Measurements from ENCODE around the gene TTC6. TPM values are rescaled to one million over a fixed set of nuclear protein-coding genes. Genes with fewer than 3 reads are reported as not detected.

The TTC6 gene
- total and polyA plus RNA-seq, 10 of the 15 experiments (the other 5 are each of a cell fraction or from before 2014, with no cell fraction given), result not detected

GRCh38 chr14:37586797-37587130 lies 8.7 kb upstream of the TTC6 start (continued):
- TF ChIP-seq PRDM15 (CRISPR knock-in tag; IDR thresholded peaks at IDR 0.05), result no peak
- TF ChIP-seq, protein P1, sequence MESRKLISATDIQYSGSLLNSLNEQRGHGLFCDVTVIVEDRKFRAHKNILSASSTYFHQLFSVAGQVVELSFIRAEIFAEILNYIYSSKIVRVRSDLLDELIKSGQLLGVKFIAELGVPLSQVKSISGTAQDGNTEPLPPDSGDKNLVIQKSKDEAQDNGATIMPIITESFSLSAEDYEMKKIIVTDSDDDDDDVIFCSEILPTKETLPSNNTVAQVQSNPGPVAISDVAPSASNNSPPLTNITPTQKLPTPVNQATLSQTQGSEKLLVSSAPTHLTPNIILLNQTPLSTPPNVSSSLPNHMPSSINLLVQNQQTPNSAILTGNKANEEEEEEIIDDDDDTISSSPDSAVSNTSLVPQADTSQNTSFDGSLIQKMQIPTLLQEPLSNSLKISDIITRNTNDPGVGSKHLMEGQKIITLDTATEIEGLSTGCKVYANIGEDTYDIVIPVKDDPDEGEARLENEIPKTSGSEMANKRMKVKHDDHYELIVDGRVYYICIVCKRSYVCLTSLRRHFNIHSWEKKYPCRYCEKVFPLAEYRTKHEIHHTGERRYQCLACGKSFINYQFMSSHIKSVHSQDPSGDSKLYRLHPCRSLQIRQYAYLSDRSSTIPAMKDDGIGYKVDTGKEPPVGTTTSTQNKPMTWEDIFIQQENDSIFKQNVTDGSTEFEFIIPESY (IDR thresholded peaks at IDR 0.05), result no peak
- TF ChIP-seq, protein P2, sequence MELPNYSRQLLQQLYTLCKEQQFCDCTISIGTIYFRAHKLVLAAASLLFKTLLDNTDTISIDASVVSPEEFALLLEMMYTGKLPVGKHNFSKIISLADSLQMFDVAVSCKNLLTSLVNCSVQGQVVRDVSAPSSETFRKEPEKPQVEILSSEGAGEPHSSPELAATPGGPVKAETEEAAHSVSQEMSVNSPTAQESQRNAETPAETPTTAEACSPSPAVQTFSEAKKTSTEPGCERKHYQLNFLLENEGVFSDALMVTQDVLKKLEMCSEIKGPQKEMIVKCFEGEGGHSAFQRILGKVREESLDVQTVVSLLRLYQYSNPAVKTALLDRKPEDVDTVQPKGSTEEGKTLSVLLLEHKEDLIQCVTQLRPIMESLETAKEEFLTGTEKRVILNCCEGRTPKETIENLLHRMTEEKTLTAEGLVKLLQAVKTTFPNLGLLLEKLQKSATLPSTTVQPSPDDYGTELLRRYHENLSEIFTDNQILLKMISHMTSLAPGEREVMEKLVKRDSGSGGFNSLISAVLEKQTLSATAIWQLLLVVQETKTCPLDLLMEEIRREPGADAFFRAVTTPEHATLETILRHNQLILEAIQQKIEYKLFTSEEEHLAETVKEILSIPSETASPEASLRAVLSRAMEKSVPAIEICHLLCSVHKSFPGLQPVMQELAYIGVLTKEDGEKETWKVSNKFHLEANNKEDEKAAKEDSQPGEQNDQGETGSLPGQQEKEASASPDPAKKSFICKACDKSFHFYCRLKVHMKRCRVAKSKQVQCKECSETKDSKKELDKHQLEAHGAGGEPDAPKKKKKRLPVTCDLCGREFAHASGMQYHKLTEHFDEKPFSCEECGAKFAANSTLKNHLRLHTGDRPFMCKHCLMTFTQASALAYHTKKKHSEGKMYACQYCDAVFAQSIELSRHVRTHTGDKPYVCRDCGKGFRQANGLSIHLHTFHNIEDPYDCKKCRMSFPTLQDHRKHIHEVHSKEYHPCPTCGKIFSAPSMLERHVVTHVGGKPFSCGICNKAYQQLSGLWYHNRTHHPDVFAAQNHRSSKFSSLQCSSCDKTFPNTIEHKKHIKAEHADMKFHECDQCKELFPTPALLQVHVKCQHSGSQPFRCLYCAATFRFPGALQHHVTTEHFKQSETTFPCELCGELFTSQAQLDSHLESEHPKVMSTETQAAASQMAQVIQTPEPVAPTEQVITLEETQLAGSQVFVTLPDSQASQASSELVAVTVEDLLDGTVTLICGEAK (IDR thresholded peaks at IDR 0.05; ENCODE audit: borderline replicate concordance), result no peak
- no peak for TF ChIP-seq MYC (IDR thresholded peaks at IDR 0.05; ENCODE audit: insufficient read depth, insufficient read length, insufficient replicate concordance, low read length, severe bottlenecking)
- no peak for TF ChIP-seq CHD2 (IDR thresholded peaks at IDR 0.05; ENCODE audit: borderline replicate concordance, low read depth, low read length)
- no peak for TF ChIP-seq IKZF2 (IDR thresholded peaks at IDR 0.05)
- no peak for TF ChIP-seq TCF3 (IDR thresholded peaks at IDR 0.05; ENCODE audit: borderline replicate concordance, insufficient read depth, low read depth, low read length)
- no peak for TF ChIP-seq CBX3 (IDR thresholded peaks at IDR 0.05; ENCODE audit: borderline replicate concordance, low read depth)
- TF ChIP-seq ZNF592 (IDR thresholded peaks at IDR 0.05), result no peak

Data from GM12878 (cell line).